ENCODE data around the gene UCN3. TPM values are rescaled to one million over a fixed set of nuclear protein-coding genes. Genes with fewer than 3 reads are reported as not detected.

Gene UCN3
- total and polyA plus RNA-seq, 9 of the 15 experiments (the other 6 are each of a cell fraction or from before 2014, with no cell fraction given), result not detected

- H3K9me3 ChIP-seq (replicated peaks; ENCODE audit: control insufficient read depth, insufficient read depth, low read depth, low read length), result peaks cover 13% of the 10 kb centered on the region
- H2AFZ ChIP-seq (ENCODE audit: low read depth, low read length), result no peak overlapping the region
- FAIRE-seq (no peak), DNase-seq (ENCODE audit: extremely low read depth in 1 of 4, low spot score in 3 of 4) (no peak), ATAC-seq (no peak)
- no peak overlapping the region for H3K9ac ChIP-seq (ENCODE audit: insufficient read depth in 1 of 2, low read depth in 2 of 2, low read length in 2 of 2)
- H3K4me3 ChIP-seq, result no peak overlapping the region
- CTCF ChIA-PET (ENCODE audit: low intra/inter-chr PET ratio), result no interaction called here
- 12% methylated on average over 4 of the region's 4 CpGs for WGBS (ENCODE audit: insufficient coverage, low coverage, missing lambda C conversion rate)
- in situ Hi-C loops (cut with MboI), result no loop called here
- intact Hi-C loops (cut with micrococcal nuclease), result no loop called here
- H3K79me2 ChIP-seq (ENCODE audit: control insufficient read depth, insufficient read depth, low read length), result no peaks in the 10 kb centered on the region
- peaks cover 0 to 5% of the 10 kb centered on the region in 2 experiments; a peak in 1 of 5 replicates for H3K27me3 ChIP-seq (ENCODE audit: control insufficient read depth in 2 of 2, insufficient read depth in 2 of 2, low read length in 2 of 2)
- H3K4me1 ChIP-seq (replicated peaks in 1 of 2; ENCODE audit: control insufficient read depth in 2 of 2, insufficient read depth in 2 of 2, low read length in 2 of 2), result no peaks in the 10 kb centered on the region
- no peak overlapping the region for H3K27ac ChIP-seq (ENCODE audit: extremely low read depth, low read depth, low read length)
- TF ChIP-seq STAT5B (CRISPR knock-in tag; IDR thresholded peaks at IDR 0.05) (no peak), ATF2 (CRISPR knock-in tag; IDR thresholded peaks at IDR 0.05) (no peak), ZNF277 (CRISPR knock-in tag; IDR thresholded peaks at IDR 0.05; ENCODE audit: borderline replicate concordance) (no peak), HDAC3 (IDR thresholded peaks at IDR 0.05; ENCODE audit: borderline replicate concordance, partially characterized antibody) (no peak), NFATC3 (IDR thresholded peaks at IDR 0.05) (no peak), CBX5 (IDR thresholded peaks at IDR 0.05; ENCODE audit: borderline replicate concordance, low read depth) (no peak), MEF2D (tag; conservative IDR thresholded peaks at IDR 0.05; ENCODE audit: low read depth) (no peak), ZNF133 (CRISPR knock-in tag; IDR thresholded peaks at IDR 0.05) (no peak), POLR2A (conservative IDR thresholded peaks at IDR 0.05) (no peak), HMG20A (CRISPR knock-in tag; conservative IDR thresholded peaks at IDR 0.05) (no peak), ZNF217 (CRISPR knock-in tag; IDR thresholded peaks at IDR 0.05) (no peak), CCAR2 (IDR thresholded peaks at IDR 0.05; ENCODE audit: low read depth, low read length) (no peak), ARID3A (IDR thresholded peaks at IDR 0.05; ENCODE audit: borderline replicate concordance, low read depth, low read length) (no peak), GTF2A2 (tag; IDR thresholded peaks at IDR 0.05) (no peak), PCBP1 (IDR thresholded peaks at IDR 0.05; ENCODE audit: low read depth, low read length, poor library complexity, severe bottlenecking) (no peak), TCFL5 (CRISPR knock-in tag; conservative IDR thresholded peaks at IDR 0.05) (no peak), IRF2 (CRISPR knock-in tag; IDR thresholded peaks at IDR 0.05) (no peak), ZNF507 (tag; conservative IDR thresholded peaks at IDR 0.05) (no peak)
- no peaks in the 10 kb centered on the region for H4K20me1 ChIP-seq (replicated peaks; ENCODE audit: control insufficient read depth, insufficient read depth, low read length)
- no peaks in the 10 kb centered on the region for H3K9me1 ChIP-seq (ENCODE audit: control insufficient read depth, insufficient read depth, low read length)
- no TSS peak for BruUV-seq (replicated peaks)
- no peak overlapping the region for H3K4me2 ChIP-seq (ENCODE audit: insufficient read depth, low read length)
- POLR2A ChIA-PET, result no interaction called here
- H3K36me3 ChIP-seq (ENCODE audit: control insufficient read depth, insufficient read depth, low read length), result no peaks in the 10 kb centered on the region
Observed at GRCh38 chr10:5373307-5373706, 8.5 kb downstream of the UCN3 start.
